ENCODE measurements around the gene CHST8.

The CHST8 gene

GRCh38 chr19:33802001-33802400, 180.2 kb downstream of the CHST8 start:
- TF ChIP-seq, protein P1, sequence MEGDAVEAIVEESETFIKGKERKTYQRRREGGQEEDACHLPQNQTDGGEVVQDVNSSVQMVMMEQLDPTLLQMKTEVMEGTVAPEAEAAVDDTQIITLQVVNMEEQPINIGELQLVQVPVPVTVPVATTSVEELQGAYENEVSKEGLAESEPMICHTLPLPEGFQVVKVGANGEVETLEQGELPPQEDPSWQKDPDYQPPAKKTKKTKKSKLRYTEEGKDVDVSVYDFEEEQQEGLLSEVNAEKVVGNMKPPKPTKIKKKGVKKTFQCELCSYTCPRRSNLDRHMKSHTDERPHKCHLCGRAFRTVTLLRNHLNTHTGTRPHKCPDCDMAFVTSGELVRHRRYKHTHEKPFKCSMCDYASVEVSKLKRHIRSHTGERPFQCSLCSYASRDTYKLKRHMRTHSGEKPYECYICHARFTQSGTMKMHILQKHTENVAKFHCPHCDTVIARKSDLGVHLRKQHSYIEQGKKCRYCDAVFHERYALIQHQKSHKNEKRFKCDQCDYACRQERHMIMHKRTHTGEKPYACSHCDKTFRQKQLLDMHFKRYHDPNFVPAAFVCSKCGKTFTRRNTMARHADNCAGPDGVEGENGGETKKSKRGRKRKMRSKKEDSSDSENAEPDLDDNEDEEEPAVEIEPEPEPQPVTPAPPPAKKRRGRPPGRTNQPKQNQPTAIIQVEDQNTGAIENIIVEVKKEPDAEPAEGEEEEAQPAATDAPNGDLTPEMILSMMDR (IDR thresholded peaks at IDR 0.05; ENCODE audit: low read depth, low read length, missing control alignments) = no peak
- no peak overlapping the region for H3K4me3 ChIP-seq (ENCODE audit: low read depth, low read length)
- no peak for DNase-seq (ENCODE audit: low read depth)

DNA sequence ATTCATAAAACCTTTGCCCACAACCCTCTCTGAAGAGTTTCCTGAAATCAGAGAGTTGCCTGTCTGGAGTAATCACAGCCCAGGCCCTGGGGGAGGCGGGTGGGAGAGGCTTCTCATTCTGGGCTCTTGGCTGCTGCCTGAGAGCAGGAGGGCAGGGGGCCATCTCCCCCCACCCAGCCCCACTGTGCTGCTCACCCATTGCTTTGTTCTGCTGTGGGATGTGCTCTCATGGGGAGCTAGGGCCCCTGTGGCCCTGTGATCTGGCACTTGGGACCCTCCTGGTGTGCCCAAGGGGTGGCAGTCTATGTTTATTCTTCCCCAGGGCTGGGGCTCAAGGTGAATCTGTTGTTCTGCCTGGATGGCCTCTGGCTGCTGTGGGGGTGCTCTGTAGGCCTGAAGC, 181.0 kb downstream of the CHST8 start:
- TF ChIP-seq, protein P1 (IDR thresholded peaks at IDR 0.05; ENCODE audit: low read depth, low read length, missing control alignments) = no peak
- no peak for DNase-seq (ENCODE audit: low read depth)
- H3K4me3 ChIP-seq (ENCODE audit: low read depth, low read length) = no peak overlapping the region

- TF ChIP-seq, protein P1 (IDR thresholded peaks at IDR 0.05; ENCODE audit: low read depth, low read length, missing control alignments) = no peak
- no peak for DNase-seq (ENCODE audit: low read depth)
- no peak overlapping the region for H3K4me3 ChIP-seq (ENCODE audit: low read depth, low read length)
Observed at GRCh38 chr19:33803383-33803782, 181.6 kb downstream of the CHST8 start.

DNA sequence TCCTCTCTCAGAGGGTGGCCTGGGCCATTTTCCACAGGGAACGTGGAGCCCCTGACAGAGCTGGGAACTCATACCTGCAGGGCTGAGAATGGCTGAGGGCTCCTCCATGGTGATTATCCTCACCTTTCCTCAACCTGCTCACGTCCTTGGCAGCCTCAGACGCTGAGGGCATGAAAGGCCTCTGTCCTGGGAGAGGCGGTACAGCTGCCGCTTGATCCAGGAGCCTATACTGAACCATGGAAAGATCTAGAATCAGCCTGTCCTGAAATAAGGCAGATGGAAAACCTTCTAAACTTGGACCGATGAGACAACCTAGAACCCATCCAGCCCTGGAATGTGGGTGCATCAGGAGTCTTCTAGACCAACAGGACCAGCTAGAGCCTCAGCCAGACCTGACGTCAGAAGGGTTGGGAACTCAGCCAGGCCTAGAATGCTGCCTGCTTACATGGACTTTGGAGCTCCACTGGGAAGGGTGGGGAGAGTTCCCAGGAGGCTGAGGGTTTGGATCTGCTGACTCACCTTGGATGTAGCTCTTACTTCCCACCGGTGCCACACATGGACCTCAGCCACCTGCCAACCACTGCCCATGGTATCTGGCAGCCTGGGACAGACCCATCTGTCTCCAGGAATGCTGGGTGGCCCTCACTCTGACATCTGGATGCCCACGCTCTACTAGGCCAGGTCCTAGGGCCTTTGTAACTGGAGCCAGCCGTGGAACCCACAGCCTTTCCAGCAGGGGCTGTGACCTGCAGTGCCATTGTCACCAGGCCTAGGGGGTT, 182.5 kb downstream of the CHST8 start:
- no peak overlapping the region for H3K4me3 ChIP-seq (ENCODE audit: low read depth, low read length)
- TF ChIP-seq, protein P1 (IDR thresholded peaks at IDR 0.05; ENCODE audit: low read depth, low read length, missing control alignments) = no peak
- DNase-seq (ENCODE audit: low read depth) = no peak

DNA sequence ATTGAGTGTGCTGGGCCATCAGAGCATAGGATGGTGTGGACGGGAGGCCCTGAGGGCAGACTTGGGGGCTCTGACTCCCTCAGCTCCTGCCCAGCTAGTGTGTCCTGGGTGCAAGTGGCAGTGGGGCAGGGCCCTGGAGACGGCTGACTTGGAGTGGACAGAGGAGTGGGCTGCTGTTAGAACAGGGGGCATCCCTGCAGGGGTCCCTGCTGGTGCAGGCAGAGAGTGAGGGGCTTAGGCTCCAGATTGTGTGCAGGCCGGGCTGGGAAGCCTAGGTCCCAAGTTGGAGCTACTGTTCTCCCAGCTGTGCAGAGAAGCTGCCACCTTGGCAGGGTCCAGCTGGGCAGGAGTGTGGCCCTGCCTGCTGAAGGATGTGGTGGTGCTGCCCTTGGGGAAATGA, 183.6 kb downstream of the CHST8 start:
- TF ChIP-seq, protein P1 (IDR thresholded peaks at IDR 0.05; ENCODE audit: low read depth, low read length, missing control alignments) = no peak
- no peak overlapping the region for H3K4me3 ChIP-seq (ENCODE audit: low read depth, low read length)
- no peak for DNase-seq (ENCODE audit: low read depth)

GRCh38 chr19:33805840-33806433, 184.2 kb downstream of the CHST8 start:
- TF ChIP-seq, protein P1 (IDR thresholded peaks at IDR 0.05; ENCODE audit: low read depth, low read length, missing control alignments) = no peak

More at GRCh38 chr19:33805840-33806433, 184.2 kb downstream of the CHST8 start:
- no peak for DNase-seq (ENCODE audit: low read depth)
- H3K4me3 ChIP-seq (ENCODE audit: low read depth, low read length) = no peak overlapping the region
